CD4-positive, alpha-beta T cell treated with Interleukin-6 for 4 hours (primary cell): ENCODE results near the gene IFI27L1.
"Not testable (repeated sequence)": the region's sequence is repeated elsewhere in the genome, so short reads cannot be mapped to it uniquely, and the experiment has no call there.

Source experiments
- DNase-seq: peaks from one replicate; pipeline ENCODE4 v3.0.0-alpha.2; 2020; ENCODE audit warnings: mixed read lengths

The IFI27L1 gene

GRCh38 chr14:94048691-94049624, 32.2 kb upstream of the IFI27L1 start:
- no peak for DNase-seq

GRCh38 chr14:94049625-94050023, 31.5 kb upstream of the IFI27L1 start:
- DNase-seq = no peak

- no peak for DNase-seq
Measured at GRCh38 chr14:94050231-94050880, 30.8 kb upstream of the IFI27L1 start.

GRCh38 chr14:94051115-94051514, 30.0 kb upstream of the IFI27L1 start:
- DNase-seq = no peak

- no peak for DNase-seq
Measured at GRCh38 chr14:94051779-94052178, 29.3 kb upstream of the IFI27L1 start.

GRCh38 chr14:94052199-94052598, 28.9 kb upstream of the IFI27L1 start:
- no peak for DNase-seq

GRCh38 chr14:94052662-94053061, 28.4 kb upstream of the IFI27L1 start:
- DNase-seq = no peak

- DNase-seq = no peak
Measured at GRCh38 chr14:94054401-94054800, 26.7 kb upstream of the IFI27L1 start.

GRCh38 chr14:94054936-94055335, 26.2 kb upstream of the IFI27L1 start:
- DNase-seq = no peak

GRCh38 chr14:94056579-94057308, 24.4 kb upstream of the IFI27L1 start:
- DNase-seq = no peak

- no peak for DNase-seq
Measured at GRCh38 chr14:94058128-94058673, 22.9 kb upstream of the IFI27L1 start.

GRCh38 chr14:94058674-94059138, 22.4 kb upstream of the IFI27L1 start:
- DNase-seq = no peak

GRCh38 chr14:94059998-94060397, 21.1 kb upstream of the IFI27L1 start:
- no peak for DNase-seq

GRCh38 chr14:94062344-94062940, 18.7 kb upstream of the IFI27L1 start:
- no peak for DNase-seq

GRCh38 chr14:94066089-94066676, 14.9 kb upstream of the IFI27L1 start:
- DNase-seq = peak; percentile 20

- not testable (repeated sequence) for DNase-seq
Measured at GRCh38 chr14:94072076-94072475, 9.0 kb upstream of the IFI27L1 start.

- DNase-seq = no peak
Measured at GRCh38 chr14:94074534-94074933, 6.6 kb upstream of the IFI27L1 start.

GRCh38 chr14:94075008-94075407, 6.1 kb upstream of the IFI27L1 start:
- DNase-seq = no peak

GRCh38 chr14:94077111-94077821, 3.8 kb upstream of the IFI27L1 start:
- DNase-seq = no peak

GRCh38 chr14:94077823-94078222, 3.3 kb upstream of the IFI27L1 start:
- no peak for DNase-seq

- DNase-seq = peak; percentile 21
Measured at GRCh38 chr14:94079891-94080620, 1.1 kb upstream of the IFI27L1 start.
